GM20431 (cell line): ENCODE measurements around the gene PRXL2B.

ENCODE experiments used
- in situ Hi-C: fragments of 300-500 bp; cut with MseI, MboI; formaldehyde crosslinking; loops from one replicate; pipeline ENCODE4 v1.15.0; 2020; ENCODE audit warnings: low sequenced_read_pairs; ENCODE audit not compliant: unreplicated experiment

PRXL2B gene

GRCh38 chr1:2594641-2595131, 8.1 kb downstream of the PRXL2B start:
- in situ Hi-C loops: no loop called here

- in situ Hi-C loops: no loop called here
Measured at GRCh38 chr1:2595261-2595811, 8.8 kb downstream of the PRXL2B start.

GRCh38 chr1:2595812-2596529, 9.4 kb downstream of the PRXL2B start:
- in situ Hi-C loops: no loop called here

GRCh38 chr1:2596530-2597333, 10.2 kb downstream of the PRXL2B start:
- in situ Hi-C loops: no loop called here

DNA sequence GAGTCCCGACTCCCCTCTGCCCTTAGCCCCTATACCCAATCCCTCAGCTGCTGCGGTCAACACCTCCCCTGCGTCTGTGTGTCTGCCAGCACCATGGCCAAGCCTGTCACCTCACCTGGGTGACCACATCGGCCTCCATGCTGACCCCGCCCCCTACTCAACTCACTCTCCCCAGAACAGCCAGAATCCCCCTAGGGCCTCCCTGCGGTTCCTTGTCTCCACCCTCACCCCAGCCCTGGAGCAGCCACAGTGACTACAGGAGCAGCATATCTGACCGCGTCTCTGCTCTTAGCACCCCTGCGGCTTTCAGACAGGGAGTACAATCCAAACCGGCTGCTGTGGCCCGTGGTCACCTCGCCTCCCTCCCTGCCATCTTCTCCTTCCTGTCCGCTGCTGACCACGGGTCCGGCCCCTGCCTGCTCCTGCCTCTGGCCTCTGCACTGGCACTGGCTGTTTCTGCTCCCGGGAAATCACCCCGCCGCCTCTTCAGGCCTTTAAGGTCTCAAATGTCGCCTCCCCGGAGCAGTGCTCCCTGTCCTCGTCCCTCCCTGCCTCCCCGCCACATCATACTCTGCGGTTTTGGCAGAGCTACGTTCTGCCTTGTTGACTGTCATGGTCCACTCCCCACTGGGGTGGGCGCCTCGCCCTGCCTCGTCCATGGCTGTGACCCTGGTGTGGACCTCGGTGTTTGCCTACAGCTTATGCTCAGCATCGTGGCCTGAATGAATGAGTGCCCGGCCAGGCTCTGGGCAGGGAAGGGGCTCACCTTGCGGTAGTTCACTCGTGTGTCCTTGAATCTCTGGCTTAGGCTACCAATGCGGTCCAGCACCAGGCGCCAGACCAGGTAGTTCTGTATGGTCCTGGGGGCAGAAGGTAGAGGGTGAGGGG, 11.1 kb downstream of the PRXL2B start:
- in situ Hi-C loops: no loop called here

GRCh38 chr1:2598329-2598931, 11.9 kb downstream of the PRXL2B start:
- in situ Hi-C loops: no loop called here

GRCh38 chr1:2601721-2602303, 15.2 kb downstream of the PRXL2B start:
- in situ Hi-C loops: no loop called here

GRCh38 chr1:2602311-2602835, 15.8 kb downstream of the PRXL2B start:
- in situ Hi-C loops: no loop called here

GRCh38 chr1:2602866-2603520, 16.4 kb downstream of the PRXL2B start:
- in situ Hi-C loops: no loop called here

DNA sequence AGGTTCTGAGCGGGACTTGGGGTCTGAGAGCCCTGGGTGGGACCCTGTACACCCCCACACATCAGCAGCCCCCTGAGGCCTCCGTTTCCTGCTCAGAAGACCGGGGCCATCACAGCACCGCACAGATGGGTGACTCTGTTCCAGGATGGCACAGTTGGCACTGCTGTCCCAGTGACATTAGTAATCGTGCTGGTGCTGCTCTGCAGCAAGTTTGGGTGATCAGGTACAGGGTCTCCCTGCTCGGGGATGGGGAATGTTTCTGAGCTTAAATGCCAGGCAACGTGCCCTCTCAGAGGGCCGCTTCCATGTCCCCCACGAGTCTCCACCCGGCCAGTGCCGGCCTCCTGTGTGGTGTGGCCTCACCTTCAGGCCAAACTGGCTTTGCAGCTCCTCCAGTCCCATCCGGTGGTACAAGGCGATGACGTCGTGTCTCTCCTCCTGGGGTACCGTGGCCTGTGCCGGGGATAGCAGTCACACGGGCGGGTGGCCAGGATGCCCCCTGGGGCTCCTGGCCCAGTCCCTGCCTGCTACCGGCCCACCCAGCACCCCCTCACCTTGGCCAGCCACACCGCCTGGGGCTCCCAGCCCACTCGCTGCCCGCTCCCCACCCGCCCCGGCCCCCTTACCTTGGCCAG, 17.1 kb downstream of the PRXL2B start:
- in situ Hi-C loops: no loop called here

GRCh38 chr1:2604156-2604843, 17.7 kb downstream of the PRXL2B start:
- in situ Hi-C loops: no loop called here

DNA sequence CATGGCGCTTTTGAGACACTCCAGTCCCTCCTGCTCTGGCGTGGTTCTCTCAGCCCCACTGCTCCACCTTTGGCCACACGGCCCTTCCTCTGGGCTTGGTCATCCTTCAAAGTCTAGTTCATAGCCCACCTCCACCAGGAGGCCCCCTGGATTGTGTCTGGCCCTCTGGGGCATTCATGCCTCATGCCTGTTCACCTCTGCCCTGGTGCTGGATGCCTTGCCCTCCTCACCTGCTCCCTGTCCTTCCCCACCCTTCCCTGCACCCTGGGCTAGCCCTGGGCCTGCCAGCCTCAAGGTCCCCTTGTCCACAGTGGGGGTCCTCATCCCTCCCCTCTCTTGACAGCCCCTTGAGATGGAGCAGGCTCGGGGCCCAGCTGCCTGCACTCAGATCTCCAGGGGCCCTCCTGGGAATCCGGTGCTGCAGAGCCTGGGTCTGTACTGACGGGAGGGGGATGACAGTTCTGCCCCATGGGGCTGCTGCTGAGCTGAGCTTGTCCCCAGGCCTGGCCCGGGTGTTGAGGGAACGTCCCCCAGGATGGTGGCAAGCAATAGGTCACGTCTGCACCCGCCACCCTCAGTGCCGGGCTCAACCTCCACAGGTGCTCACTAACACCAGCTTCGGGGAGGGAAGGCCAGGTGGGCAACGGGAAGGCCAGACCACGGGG, 18.4 kb downstream of the PRXL2B start:
- in situ Hi-C loops: no loop called here

DNA sequence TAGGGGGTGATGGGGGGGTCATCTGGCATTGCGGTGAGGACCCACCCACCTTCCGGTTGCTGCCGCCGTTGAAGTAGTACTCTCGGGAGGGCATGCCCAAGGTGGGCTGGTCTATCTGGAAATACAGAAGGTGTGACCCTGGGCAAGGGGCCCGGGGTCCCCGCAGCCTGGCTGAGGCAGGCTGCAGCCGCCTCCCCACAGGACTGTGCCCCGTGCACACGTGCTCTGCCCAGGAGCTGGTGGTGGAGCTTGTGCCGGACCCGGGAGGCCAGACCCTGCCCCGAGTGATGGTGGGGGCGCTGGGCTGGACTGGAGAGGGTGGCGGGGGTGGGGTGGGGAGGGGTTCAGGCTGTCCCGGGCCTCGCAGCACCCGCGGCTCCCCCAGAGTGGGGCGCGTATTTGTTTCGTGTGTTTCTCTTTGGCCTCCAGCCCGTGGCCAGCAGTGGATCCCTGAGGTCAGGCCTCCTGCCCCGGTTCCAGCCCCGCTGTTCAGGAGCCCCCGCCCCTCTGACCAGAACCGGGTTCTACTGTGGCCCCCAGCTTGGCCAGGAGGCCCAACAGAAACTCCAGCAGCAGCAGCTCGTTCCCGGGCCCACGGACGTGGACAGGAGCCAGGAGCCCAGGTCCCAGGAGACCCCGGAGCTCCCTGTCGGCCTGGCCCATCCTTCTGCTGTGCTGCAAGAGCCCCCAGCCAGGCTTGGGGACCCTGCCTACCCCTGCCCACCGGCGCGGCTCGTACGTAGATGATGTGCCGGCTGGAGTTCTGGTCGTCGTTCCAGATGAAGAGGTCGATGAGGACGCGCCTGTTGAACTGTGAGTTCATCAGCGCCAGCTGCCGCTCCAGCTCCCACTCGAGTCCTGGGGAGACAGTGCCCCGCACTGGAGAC, 19.2 kb downstream of the PRXL2B start:
- in situ Hi-C loops: no loop called here

DNA sequence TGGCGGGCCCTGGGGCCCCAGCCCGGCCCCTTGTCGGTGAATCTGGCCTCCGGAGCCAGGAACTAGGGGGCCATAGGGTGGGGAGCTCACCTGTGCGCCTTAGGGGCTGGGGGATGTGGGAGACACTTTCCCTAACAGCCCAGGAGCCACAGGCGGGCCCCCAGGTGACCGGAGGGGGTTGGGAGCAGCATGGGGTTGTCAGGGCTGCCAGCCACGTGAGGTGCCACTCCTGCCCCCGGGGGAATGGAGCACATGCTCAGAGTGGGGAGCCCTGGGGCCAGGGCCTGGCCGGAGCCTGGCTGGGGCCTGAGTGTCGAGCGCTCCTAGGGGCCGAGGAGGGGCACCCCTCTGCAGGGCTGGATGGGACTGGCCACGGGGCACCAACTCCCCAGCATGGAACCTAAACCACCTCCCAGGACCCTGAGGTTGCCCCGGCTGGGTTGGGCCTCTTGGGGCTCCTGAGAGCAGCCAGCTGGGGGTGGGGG, 19.9 kb downstream of the PRXL2B start:
- in situ Hi-C loops: no loop called here

- in situ Hi-C loops: no loop called here
Measured at GRCh38 chr1:2606881-2607621, 20.5 kb downstream of the PRXL2B start.
